K562 (cell line): ENCODE measurements around the gene MYL10.

ENCODE experiments used
- CHCHD3 ChIP-seq: fragments of 250-450 bp; sonication (Bioruptor Pico); IDR thresholded peaks from 2 replicates; pipeline ENCODE4 v2.1.2; 2022; ENCODE audit warnings: mild to moderate bottlenecking
- FOXP1 ChIP-seq: sonication (generic); formaldehyde crosslinking; IDR thresholded peaks from 2 replicates; pipeline ENCODE4 v1.8.0; 2022; ENCODE audit warnings: mild to moderate bottlenecking, missing genetic modification reagents
- GTF2F1 ChIP-seq: IDR thresholded peaks from 2 replicates; pipeline ENCODE4 v1.6.1; 2011; ENCODE audit warnings: low read depth, low read length, improper control_type of control experiment
- KAT7 ChIP-seq: sonication (generic); formaldehyde crosslinking; IDR thresholded peaks from 2 replicates; pipeline ENCODE4 v1.8.0; 2022; ENCODE audit warnings: missing genetic modification reagents, mild to moderate bottlenecking, borderline replicate concordance
- TAF1 ChIP-seq: IDR thresholded peaks from 2 replicates; pipeline ENCODE4 v1.6.1; 2011; ENCODE audit warnings: mild to moderate bottlenecking, low read length, moderate library complexity; ENCODE audit not compliant: insufficient read depth, control insufficient read depth, severe bottlenecking; ENCODE audit errors: extremely low read depth
- XRCC3 ChIP-seq: fragments of 450-650 bp; IDR thresholded peaks from 2 replicates; pipeline ENCODE4 v1.6.1; 2017; ENCODE audit warnings: mild to moderate bottlenecking, moderate library complexity
- TF ChIP-seq, protein P1 (sequence below), 2 experiments: fragments of 450-650 bp; formaldehyde crosslinking in 1 of 2; IDR thresholded peaks; 2 replicates each; pipeline versions ENCODE4 v1.4.0 to v1.6.1; 2014 to 2020; ENCODE audit warnings: mild to moderate bottlenecking in 2 of 2, borderline replicate concordance in 1 of 2, low read depth in 1 of 2
- TF ChIP-seq, protein P2 (sequence below), 3 experiments: IDR thresholded peaks in 2 of 3; conservative IDR thresholded peaks in 1 of 3; 2 replicates each; pipeline ENCODE4 v1.5.1; 2011 to 2012; ENCODE audit warnings: low read length in 3 of 3, mild to moderate bottlenecking in 3 of 3, control low read depth in 2 of 3, improper control_type of control experiment in 1 of 3, inconsistent platforms in 1 of 3, low read depth in 1 of 3, mixed read lengths in 1 of 3, moderate library complexity in 1 of 3; ENCODE audit not compliant: insufficient read depth in 2 of 3
- TF ChIP-seq, protein P3 (sequence below): fragments of 450-650 bp; IDR thresholded peaks from 2 replicates; pipeline ENCODE4 v1.6.1; 2018; ENCODE audit not compliant: partially characterized antibody

DNA sequence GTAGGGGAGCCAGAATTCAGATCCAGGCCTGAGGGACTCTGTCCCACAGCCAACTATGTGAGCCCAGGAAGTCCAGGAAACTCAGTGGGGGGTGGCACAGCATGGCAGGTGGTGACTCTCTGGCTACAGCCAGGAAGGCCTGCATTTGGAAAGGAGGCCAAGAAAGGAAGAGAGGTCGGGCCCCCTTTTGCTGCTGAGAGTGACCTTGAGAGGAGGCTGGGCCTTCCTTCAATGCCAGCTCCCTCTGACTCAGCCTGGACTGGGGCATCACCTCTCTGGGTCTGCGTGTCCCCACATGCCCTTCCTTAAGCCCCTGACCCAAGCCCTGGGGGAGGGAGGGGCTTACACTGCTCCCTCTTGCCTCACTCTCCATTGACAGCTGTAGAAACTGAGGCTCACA is 6.4 kb upstream of the MYL10 start:
- TF ChIP-seq TAF1 (no peak), XRCC3 (no peak), CHCHD3 (CRISPR knock-in tag) (no peak), GTF2F1 (no peak), KAT7 (no peak), FOXP1 (no peak)
- TF ChIP-seq, protein P1, sequence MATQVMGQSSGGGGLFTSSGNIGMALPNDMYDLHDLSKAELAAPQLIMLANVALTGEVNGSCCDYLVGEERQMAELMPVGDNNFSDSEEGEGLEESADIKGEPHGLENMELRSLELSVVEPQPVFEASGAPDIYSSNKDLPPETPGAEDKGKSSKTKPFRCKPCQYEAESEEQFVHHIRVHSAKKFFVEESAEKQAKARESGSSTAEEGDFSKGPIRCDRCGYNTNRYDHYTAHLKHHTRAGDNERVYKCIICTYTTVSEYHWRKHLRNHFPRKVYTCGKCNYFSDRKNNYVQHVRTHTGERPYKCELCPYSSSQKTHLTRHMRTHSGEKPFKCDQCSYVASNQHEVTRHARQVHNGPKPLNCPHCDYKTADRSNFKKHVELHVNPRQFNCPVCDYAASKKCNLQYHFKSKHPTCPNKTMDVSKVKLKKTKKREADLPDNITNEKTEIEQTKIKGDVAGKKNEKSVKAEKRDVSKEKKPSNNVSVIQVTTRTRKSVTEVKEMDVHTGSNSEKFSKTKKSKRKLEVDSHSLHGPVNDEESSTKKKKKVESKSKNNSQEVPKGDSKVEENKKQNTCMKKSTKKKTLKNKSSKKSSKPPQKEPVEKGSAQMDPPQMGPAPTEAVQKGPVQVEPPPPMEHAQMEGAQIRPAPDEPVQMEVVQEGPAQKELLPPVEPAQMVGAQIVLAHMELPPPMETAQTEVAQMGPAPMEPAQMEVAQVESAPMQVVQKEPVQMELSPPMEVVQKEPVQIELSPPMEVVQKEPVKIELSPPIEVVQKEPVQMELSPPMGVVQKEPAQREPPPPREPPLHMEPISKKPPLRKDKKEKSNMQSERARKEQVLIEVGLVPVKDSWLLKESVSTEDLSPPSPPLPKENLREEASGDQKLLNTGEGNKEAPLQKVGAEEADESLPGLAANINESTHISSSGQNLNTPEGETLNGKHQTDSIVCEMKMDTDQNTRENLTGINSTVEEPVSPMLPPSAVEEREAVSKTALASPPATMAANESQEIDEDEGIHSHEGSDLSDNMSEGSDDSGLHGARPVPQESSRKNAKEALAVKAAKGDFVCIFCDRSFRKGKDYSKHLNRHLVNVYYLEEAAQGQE (IDR thresholded peaks at IDR 0.05; ENCODE audit: borderline replicate concordance) = no peak
- TF ChIP-seq, protein P1 (CRISPR knock-in tag; IDR thresholded peaks at IDR 0.05; ENCODE audit: low read depth) = no peak
- TF ChIP-seq, protein P2, sequence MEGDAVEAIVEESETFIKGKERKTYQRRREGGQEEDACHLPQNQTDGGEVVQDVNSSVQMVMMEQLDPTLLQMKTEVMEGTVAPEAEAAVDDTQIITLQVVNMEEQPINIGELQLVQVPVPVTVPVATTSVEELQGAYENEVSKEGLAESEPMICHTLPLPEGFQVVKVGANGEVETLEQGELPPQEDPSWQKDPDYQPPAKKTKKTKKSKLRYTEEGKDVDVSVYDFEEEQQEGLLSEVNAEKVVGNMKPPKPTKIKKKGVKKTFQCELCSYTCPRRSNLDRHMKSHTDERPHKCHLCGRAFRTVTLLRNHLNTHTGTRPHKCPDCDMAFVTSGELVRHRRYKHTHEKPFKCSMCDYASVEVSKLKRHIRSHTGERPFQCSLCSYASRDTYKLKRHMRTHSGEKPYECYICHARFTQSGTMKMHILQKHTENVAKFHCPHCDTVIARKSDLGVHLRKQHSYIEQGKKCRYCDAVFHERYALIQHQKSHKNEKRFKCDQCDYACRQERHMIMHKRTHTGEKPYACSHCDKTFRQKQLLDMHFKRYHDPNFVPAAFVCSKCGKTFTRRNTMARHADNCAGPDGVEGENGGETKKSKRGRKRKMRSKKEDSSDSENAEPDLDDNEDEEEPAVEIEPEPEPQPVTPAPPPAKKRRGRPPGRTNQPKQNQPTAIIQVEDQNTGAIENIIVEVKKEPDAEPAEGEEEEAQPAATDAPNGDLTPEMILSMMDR (IDR thresholded peaks at IDR 0.05 in 2 of 3, conservative IDR thresholded peaks at IDR 0.05 in 1 of 3; ENCODE audit: insufficient read depth in 2 of 3, low read depth in 1 of 3, low read length in 3 of 3) = no peak
- TF ChIP-seq, protein P3, sequence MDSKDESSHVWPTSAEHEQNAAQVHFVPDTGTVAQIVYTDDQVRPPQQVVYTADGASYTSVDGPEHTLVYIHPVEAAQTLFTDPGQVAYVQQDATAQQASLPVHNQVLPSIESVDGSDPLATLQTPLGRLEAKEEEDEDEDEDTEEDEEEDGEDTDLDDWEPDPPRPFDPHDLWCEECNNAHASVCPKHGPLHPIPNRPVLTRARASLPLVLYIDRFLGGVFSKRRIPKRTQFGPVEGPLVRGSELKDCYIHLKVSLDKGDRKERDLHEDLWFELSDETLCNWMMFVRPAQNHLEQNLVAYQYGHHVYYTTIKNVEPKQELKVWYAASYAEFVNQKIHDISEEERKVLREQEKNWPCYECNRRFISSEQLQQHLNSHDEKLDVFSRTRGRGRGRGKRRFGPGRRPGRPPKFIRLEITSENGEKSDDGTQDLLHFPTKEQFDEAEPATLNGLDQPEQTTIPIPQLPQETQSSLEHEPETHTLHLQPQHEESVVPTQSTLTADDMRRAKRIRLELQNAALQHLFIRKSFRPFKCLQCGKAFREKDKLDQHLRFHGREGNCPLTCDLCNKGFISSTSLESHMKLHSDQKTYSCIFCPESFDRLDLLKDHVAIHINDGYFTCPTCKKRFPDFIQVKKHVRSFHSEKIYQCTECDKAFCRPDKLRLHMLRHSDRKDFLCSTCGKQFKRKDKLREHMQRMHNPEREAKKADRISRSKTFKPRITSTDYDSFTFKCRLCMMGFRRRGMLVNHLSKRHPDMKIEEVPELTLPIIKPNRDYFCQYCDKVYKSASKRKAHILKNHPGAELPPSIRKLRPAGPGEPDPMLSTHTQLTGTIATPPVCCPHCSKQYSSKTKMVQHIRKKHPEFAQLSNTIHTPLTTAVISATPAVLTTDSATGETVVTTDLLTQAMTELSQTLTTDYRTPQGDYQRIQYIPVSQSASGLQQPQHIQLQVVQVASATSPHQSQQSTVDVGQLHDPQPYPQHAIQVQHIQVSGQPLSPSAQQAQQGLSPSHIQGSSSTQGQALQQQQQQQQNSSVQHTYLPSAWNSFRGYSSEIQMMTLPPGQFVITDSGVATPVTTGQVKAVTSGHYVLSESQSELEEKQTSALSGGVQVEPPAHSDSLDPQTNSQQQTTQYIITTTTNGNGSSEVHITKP = no peak
